IMR-90 (cell line): ENCODE data around the gene DNM2. TPM values are rescaled to one million over a fixed set of nuclear protein-coding genes. Genes with fewer than 3 reads are reported as not detected.
A peak's percentile ranks its signal among the peaks of the same experiment; 100 is the strongest.

ENCODE experiments used
- ATAC-seq: fragments of 200-7000 bp; cut with Tn5 transposase; 2 replicates; pipeline ENCODE4 v1.9.1; 2020; ENCODE audit warnings: low read depth, mild to moderate bottlenecking, moderate library complexity
- BruUV-seq: library from RNA; stranded (reverse); fragments of 400-500 nt; replicated peaks from 2 replicates; lab custom pipeline; 2021; lab: Mats Ljungman, UMichigan
- CTCF ChIA-PET: fragments of 300-600 bp; formaldehyde crosslinking; extraction: SDS; loops from one replicate; lab custom pipeline; 2021; ENCODE audit warnings: antibody characterized with exemption; lab: Yijun Ruan, JAX
- POLR2A ChIA-PET: fragments of 300-600 bp; sonication (Branson Sonifier 250); formaldehyde crosslinking; loops from one replicate; lab custom pipeline; 2022; ENCODE audit warnings: antibody characterized with exemption; ENCODE audit not compliant: unreplicated experiment; lab: Charles Lee
- DNase-seq: peaks from one replicate; pipeline ENCODE4 v3.0.0; 2013
- H2AFZ ChIP-seq: replicated peaks from 2 replicates; pipeline ENCODE3; 2013; ENCODE audit warnings: low read length, mild to moderate bottlenecking; ENCODE audit not compliant: poor library complexity
- H2AK5ac ChIP-seq: 2 replicates; pipeline ENCODE4 v1.6.1; 2013; ENCODE audit warnings: low read depth, low read length, inconsistent platforms
- H2AK9ac ChIP-seq: replicated peaks from 2 replicates; pipeline ENCODE3; 2013; ENCODE audit warnings: mild to moderate bottlenecking, low read depth, low read length, moderate library complexity; ENCODE audit not compliant: poor library complexity
- H2BK120ac ChIP-seq: 2 replicates; pipeline ENCODE4 v1.6.1; 2013; ENCODE audit warnings: low read depth, low read length, inconsistent platforms
- H2BK15ac ChIP-seq: 3 replicates; pipeline ENCODE4 v1.6.1; 2013; ENCODE audit warnings: low read depth, low read length, inconsistent platforms
- H2BK20ac ChIP-seq: 2 replicates; pipeline ENCODE4 v1.6.1; 2013; ENCODE audit warnings: low read depth, mild to moderate bottlenecking, inconsistent platforms, low read length, moderate library complexity
- H2BK5ac ChIP-seq: 2 replicates; pipeline ENCODE4 v1.6.1; 2013; ENCODE audit warnings: mild to moderate bottlenecking, low read depth, low read length, inconsistent platforms; ENCODE audit not compliant: poor library complexity, severe bottlenecking
- H3K14ac ChIP-seq: replicated peaks from 2 replicates; pipeline ENCODE4 v1.6.1; 2013; ENCODE audit warnings: low read depth, low read length, inconsistent platforms
- H3K18ac ChIP-seq: 2 replicates; pipeline ENCODE4 v1.6.1; 2013; ENCODE audit warnings: low read depth, low read length, control low read depth
- H3K23ac ChIP-seq: 2 replicates; pipeline ENCODE4 v1.6.1; 2013; ENCODE audit warnings: low read depth, low read length, inconsistent platforms
- H3K27ac ChIP-seq: 2 replicates; pipeline ENCODE4 v1.5.1; 2013; ENCODE audit warnings: mild to moderate bottlenecking, control low read depth, low read length; ENCODE audit not compliant: insufficient read depth
- H3K27me3 ChIP-seq: 2 replicates; pipeline ENCODE4 v1.6.1; 2013; ENCODE audit warnings: low read length; ENCODE audit not compliant: control insufficient read depth, insufficient read depth
- H3K36me3 ChIP-seq: 2 replicates; pipeline ENCODE4 v1.6.1; 2013; ENCODE audit warnings: low read length, mixed read lengths; ENCODE audit not compliant: control insufficient read depth, insufficient read depth
- H3K4ac ChIP-seq: 2 replicates; pipeline ENCODE4 v1.6.1; 2013; ENCODE audit warnings: low read depth, low read length, inconsistent platforms
- H3K4me1 ChIP-seq: 2 replicates; pipeline ENCODE4 v1.6.1; 2013; ENCODE audit warnings: low read length, mixed read lengths; ENCODE audit not compliant: control insufficient read depth, insufficient read depth
- H3K4me2 ChIP-seq: 2 replicates; pipeline ENCODE4 v1.6.1; 2013; ENCODE audit warnings: low read depth, mild to moderate bottlenecking, control low read depth, low read length, moderate library complexity
- H3K4me3 ChIP-seq: 2 replicates; pipeline ENCODE4 v1.5.1; 2013; ENCODE audit warnings: low read depth, mild to moderate bottlenecking, control low read depth, low read length, moderate library complexity; ENCODE audit not compliant: insufficient read depth
- H3K56ac ChIP-seq: 2 replicates; pipeline ENCODE4 v1.6.1; 2013; ENCODE audit warnings: low read length, inconsistent platforms; ENCODE audit not compliant: insufficient read depth; ENCODE audit errors: extremely low read depth
- H3K79me1 ChIP-seq, 2 experiments: 2 replicates each; pipeline ENCODE4 v1.6.1; 2013; ENCODE audit warnings: low read length in 2 of 2, inconsistent platforms in 1 of 2, low read depth in 1 of 2
- H3K9ac ChIP-seq: 2 replicates; pipeline ENCODE4 v1.6.1; 2013; ENCODE audit warnings: low read depth, low read length, control low read depth
- H3K9me1 ChIP-seq: 2 replicates; pipeline ENCODE4 v1.6.1; 2013; ENCODE audit warnings: low read length, inconsistent platforms; ENCODE audit not compliant: insufficient read depth
- H3K9me3 ChIP-seq: 2 replicates; pipeline ENCODE4 v1.6.1; 2013; ENCODE audit warnings: low read length; ENCODE audit not compliant: control insufficient read depth, insufficient read depth
- H4K20me1 ChIP-seq: 2 replicates; pipeline ENCODE4 v1.6.1; 2013; ENCODE audit warnings: low read length, inconsistent platforms; ENCODE audit not compliant: insufficient read depth
- H4K5ac ChIP-seq: 2 replicates; pipeline ENCODE4 v1.6.1; 2013; ENCODE audit warnings: mild to moderate bottlenecking, low read depth, low read length, control low read depth
- H4K8ac ChIP-seq, 2 experiments: 2 replicates each; pipeline ENCODE4 v1.6.1; 2013; ENCODE audit warnings: low read depth in 2 of 2, low read length in 2 of 2, control low read depth in 1 of 2, inconsistent platforms in 1 of 2
- H4K91ac ChIP-seq: 2 replicates; pipeline ENCODE4 v1.6.1; 2013; ENCODE audit warnings: low read depth, low read length, inconsistent platforms; ENCODE audit not compliant: insufficient read depth
- BHLHE40 ChIP-seq: fragments of 150-350 bp; IDR thresholded peaks from 2 replicates; pipeline ENCODE4 v1.6.1; 2016; ENCODE audit warnings: mild to moderate bottlenecking, low read depth, low read length
- CEBPB ChIP-seq: IDR thresholded peaks from 2 replicates; pipeline ENCODE4 v1.6.1; 2012; ENCODE audit warnings: low read depth, low read length, improper control_type of control experiment
- CHD1 ChIP-seq: IDR thresholded peaks from 2 replicates; pipeline ENCODE4 v1.6.1; 2012; ENCODE audit warnings: low read depth, low read length, improper control_type of control experiment
- FOS ChIP-seq: fragments of 150-350 bp; IDR thresholded peaks from 2 replicates; pipeline ENCODE4 v1.6.1; 2016; ENCODE audit warnings: low read depth, low read length
- MAFK ChIP-seq: IDR thresholded peaks from 2 replicates; pipeline ENCODE4 v1.6.1; 2012; ENCODE audit warnings: low read depth, low read length, improper control_type of control experiment
- MAZ ChIP-seq: IDR thresholded peaks from 2 replicates; pipeline ENCODE4 v1.6.1; 2012; ENCODE audit warnings: low read depth, mild to moderate bottlenecking, low read length, improper control_type of control experiment, moderate library complexity, borderline replicate concordance
- MXI1 ChIP-seq: IDR thresholded peaks from 2 replicates; pipeline ENCODE4 v1.6.1; 2012; ENCODE audit warnings: low read depth, mild to moderate bottlenecking, low read length, moderate library complexity, borderline replicate concordance
- NFE2L2 ChIP-seq: fragments of 150-350 bp; IDR thresholded peaks from 2 replicates; pipeline ENCODE4 v1.6.1; 2016; ENCODE audit warnings: low read depth, mild to moderate bottlenecking, low read length
- POLR2A ChIP-seq: IDR thresholded peaks from 2 replicates; pipeline ENCODE4 v1.6.1; 2012; ENCODE audit warnings: mild to moderate bottlenecking, low read depth, low read length
- RAD21 ChIP-seq: IDR thresholded peaks from 2 replicates; pipeline ENCODE4 v1.6.1; 2012; ENCODE audit warnings: low read length, improper control_type of control experiment
- RCOR1 ChIP-seq: IDR thresholded peaks from 2 replicates; pipeline ENCODE4 v1.6.1; 2012; ENCODE audit warnings: mild to moderate bottlenecking, low read length, improper control_type of control experiment; ENCODE audit not compliant: insufficient replicate concordance
- SMC3 ChIP-seq: fragments of 150-350 bp; IDR thresholded peaks from 2 replicates; pipeline ENCODE4 v1.6.1; 2016; ENCODE audit warnings: low read depth, mild to moderate bottlenecking, antibody characterized with exemption, low read length, moderate library complexity
- WGBS, 2 experiments: methylation state at CpG; one replicate each; pipeline versions ENCODE4 v1.1.5 to v1.1.7; 2013; ENCODE audit warnings: missing lambda C conversion rate in 2 of 2; ENCODE audit not compliant: insufficient read length in 1 of 2; ENCODE audit errors: extremely low coverage in 2 of 2; 5-methylcytosine and 5-hydroxymethylcytosine counted together
- dilution Hi-C: fragments of 300-500 bp; cut with HindIII; formaldehyde crosslinking; loops from one replicate; pipeline ENCODE4 v1.14.3; 2018; ENCODE audit warnings: low sequenced_read_pairs; ENCODE audit not compliant: unreplicated experiment
- in situ Hi-C: fragments of 300-500 bp; cut with MboI; formaldehyde crosslinking; loops from 3 replicates; pipeline ENCODE4 v1.14.3; 2019; ENCODE audit warnings: low sequenced_read_pairs, inconsistent platforms, mixed read lengths
- intact Hi-C: fragments of 100-400 bp; cut with micrococcal nuclease; formaldehyde crosslinking; loops from 2 replicates; pipeline ENCODE4 v1.10.0; 2022
- polyA plus RNA-seq, 3 experiments: library from polyadenylated mRNA; depleted of rRNA; stranded (reverse); fragments of >200 nt; gene quantifications; 2 replicates each; pipeline ENCODE4 v1.2.3, GENCODE V29; 2012; ENCODE audit warnings: low replicate concordance in 1 of 3
- total RNA-seq: library from RNA; depleted of rRNA; stranded (reverse); fragments of >200 nt; gene quantifications from 2 replicates; pipeline ENCODE4 v1.2.3, GENCODE V29; 2012
- TF ChIP-seq, protein P1 (sequence below): fragments of 150-350 bp; IDR thresholded peaks from 2 replicates; pipeline ENCODE4 v1.6.1; 2017; ENCODE audit warnings: mild to moderate bottlenecking, antibody characterized with exemption, low read length, low read depth
- TF ChIP-seq, protein P2 (sequence below): fragments of 150-350 bp; IDR thresholded peaks from 2 replicates; pipeline ENCODE4 v1.6.1; 2016; ENCODE audit warnings: low read depth, mild to moderate bottlenecking, low read length, moderate library complexity, borderline replicate concordance
- TF ChIP-seq, protein P3 (sequence below): conservative IDR thresholded peaks from 2 replicates; pipeline ENCODE4 v1.5.1; 2012; ENCODE audit warnings: mild to moderate bottlenecking, low read depth, low read length, improper control_type of control experiment

Gene DNM2
- total and polyA plus RNA-seq, 2 of the 4 experiments (the other 2 are of a cell fraction) = 55.6 to 74.2 TPM

DNA sequence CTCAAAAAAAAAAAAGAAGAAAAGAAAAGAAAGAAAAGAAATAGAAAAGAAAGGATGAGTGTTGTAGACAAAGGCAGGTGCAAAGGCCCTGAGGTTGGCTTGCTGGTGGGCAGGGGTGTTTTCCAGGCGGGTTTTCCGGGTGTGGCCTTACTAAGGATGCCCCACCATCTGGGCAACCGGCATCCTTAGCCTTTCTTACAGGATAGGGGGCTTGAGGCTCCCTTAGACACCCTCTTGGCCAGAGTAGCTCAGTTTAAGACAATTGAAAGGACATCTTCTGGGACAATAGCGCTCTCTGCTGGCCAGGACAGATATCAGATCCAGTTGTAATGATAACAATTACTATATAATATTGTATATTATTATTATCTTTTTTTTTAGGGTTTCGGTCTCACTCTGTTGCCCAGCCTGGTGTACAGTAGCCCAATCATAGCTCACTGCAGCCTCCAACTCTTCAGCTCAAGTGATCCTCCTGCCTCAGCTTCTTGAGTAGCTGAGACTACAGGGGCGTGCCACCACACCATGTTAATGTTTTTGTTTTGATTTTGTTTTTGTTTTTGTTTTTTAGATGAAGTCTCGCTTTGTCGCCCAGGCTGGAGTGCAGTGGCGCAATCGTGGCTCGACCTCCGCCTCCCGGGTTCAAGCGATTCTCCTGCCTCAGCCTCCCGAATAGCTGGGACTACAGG, 18.1 kb upstream of the DNM2 start:
- Histone ChIP-seq H3K4ac (no peak overlapping the region), H3K9me3 (no peaks in the 10 kb centered on the region), H3K27me3 (no peaks in the 10 kb centered on the region), H3K9ac (no peak overlapping the region), H3K9me1 (peaks cover 9% of the 10 kb centered on the region), H4K20me1 (peaks cover 14% of the 10 kb centered on the region), H3K14ac (no peak overlapping the region), H4K5ac (no peak overlapping the region), H3K18ac (no peak overlapping the region), H3K23ac (no peak overlapping the region), H3K4me1 (no peaks in the 10 kb centered on the region; the same call in none of the 2 replicates), H2BK5ac (no peak overlapping the region), H3K79me1 (peaks cover 6 to 9% of the 10 kb centered on the region in 2 experiments), H3K4me3 (no peak overlapping the region), H3K56ac (no peak overlapping the region), H2BK15ac (no peak overlapping the region), H2AK5ac (no peak overlapping the region), H3K36me3 (no peaks in the 10 kb centered on the region), H4K91ac (no peak overlapping the region), H3K27ac (no peak overlapping the region), H2BK20ac (no peak overlapping the region), H3K4me2 (no peak overlapping the region), H2BK120ac (no peak overlapping the region), H2AK9ac (no peak overlapping the region), H4K8ac (no peak overlapping the region), H2AFZ (no peak overlapping the region)
- intact Hi-C loops (loop anchor here (1.0 to 10.0 kb wide), 2 partner anchors 118 to 295 kb away; partner anchors contain the start of gene CDC37), in situ Hi-C loops (no loop called here), dilution Hi-C loops (no loop called here)
- ChIA-PET POLR2A (interaction anchor here (0.5 kb wide), 1 partner anchor 300 kb away, joined by 5 read pairs; no protein-coding TSS in a partner anchor), CTCF (interaction anchor here (0.5 to 1.8 kb wide), 10 partner anchors 8 to 420 kb away, joined by 3 to 9 read pairs (median 4); partner anchors contain the start of gene CDC37)
- WGBS, 2 experiments = 46% methylated on average over 6 of the region's 15 CpGs; no CpG with 5 or more reads in 1 of the 2 experiments
- ATAC-seq (no peak), DNase-seq (peak; percentile 54)
- BruUV-seq = no TSS peak
- peak; percentile 55 for TF ChIP-seq SMC3
- TF ChIP-seq BHLHE40 = no peak
- no peak for TF ChIP-seq RCOR1
- TF ChIP-seq, protein P1, sequence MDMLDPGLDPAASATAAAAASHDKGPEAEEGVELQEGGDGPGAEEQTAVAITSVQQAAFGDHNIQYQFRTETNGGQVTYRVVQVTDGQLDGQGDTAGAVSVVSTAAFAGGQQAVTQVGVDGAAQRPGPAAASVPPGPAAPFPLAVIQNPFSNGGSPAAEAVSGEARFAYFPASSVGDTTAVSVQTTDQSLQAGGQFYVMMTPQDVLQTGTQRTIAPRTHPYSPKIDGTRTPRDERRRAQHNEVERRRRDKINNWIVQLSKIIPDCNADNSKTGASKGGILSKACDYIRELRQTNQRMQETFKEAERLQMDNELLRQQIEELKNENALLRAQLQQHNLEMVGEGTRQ = no peak
- TF ChIP-seq FOS = no peak
- no peak for TF ChIP-seq POLR2A
- TF ChIP-seq MAZ = no peak
- no peak for TF ChIP-seq MAFK
- TF ChIP-seq, protein P2, sequence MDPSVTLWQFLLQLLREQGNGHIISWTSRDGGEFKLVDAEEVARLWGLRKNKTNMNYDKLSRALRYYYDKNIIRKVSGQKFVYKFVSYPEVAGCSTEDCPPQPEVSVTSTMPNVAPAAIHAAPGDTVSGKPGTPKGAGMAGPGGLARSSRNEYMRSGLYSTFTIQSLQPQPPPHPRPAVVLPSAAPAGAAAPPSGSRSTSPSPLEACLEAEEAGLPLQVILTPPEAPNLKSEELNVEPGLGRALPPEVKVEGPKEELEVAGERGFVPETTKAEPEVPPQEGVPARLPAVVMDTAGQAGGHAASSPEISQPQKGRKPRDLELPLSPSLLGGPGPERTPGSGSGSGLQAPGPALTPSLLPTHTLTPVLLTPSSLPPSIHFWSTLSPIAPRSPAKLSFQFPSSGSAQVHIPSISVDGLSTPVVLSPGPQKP = no peak
- TF ChIP-seq RAD21 = peak; percentile 71
- no peak for TF ChIP-seq NFE2L2
- no peak for TF ChIP-seq CEBPB
- no peak for TF ChIP-seq MXI1
- no peak for TF ChIP-seq CHD1
- TF ChIP-seq, protein P3, sequence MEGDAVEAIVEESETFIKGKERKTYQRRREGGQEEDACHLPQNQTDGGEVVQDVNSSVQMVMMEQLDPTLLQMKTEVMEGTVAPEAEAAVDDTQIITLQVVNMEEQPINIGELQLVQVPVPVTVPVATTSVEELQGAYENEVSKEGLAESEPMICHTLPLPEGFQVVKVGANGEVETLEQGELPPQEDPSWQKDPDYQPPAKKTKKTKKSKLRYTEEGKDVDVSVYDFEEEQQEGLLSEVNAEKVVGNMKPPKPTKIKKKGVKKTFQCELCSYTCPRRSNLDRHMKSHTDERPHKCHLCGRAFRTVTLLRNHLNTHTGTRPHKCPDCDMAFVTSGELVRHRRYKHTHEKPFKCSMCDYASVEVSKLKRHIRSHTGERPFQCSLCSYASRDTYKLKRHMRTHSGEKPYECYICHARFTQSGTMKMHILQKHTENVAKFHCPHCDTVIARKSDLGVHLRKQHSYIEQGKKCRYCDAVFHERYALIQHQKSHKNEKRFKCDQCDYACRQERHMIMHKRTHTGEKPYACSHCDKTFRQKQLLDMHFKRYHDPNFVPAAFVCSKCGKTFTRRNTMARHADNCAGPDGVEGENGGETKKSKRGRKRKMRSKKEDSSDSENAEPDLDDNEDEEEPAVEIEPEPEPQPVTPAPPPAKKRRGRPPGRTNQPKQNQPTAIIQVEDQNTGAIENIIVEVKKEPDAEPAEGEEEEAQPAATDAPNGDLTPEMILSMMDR = peak; percentile 63
